H9 (cell line): ENCODE results near the gene C5orf58. TPM values are rescaled to one million over a fixed set of nuclear protein-coding genes. Genes with fewer than 3 reads are reported as not detected.

Experiments used
- DNase-seq: peaks from one replicate; pipeline ENCODE4 v3.0.0-alpha.2; 2017
- H2AFZ ChIP-seq: one replicate; pipeline ENCODE4 v1.6.1; 2013; ENCODE audit warnings: mild to moderate bottlenecking, low read length, control low read depth, moderate library complexity
- H2AK5ac ChIP-seq: 2 replicates; pipeline ENCODE4 v1.6.1; 2013; ENCODE audit warnings: low read length, control low read depth, mixed read lengths; ENCODE audit not compliant: insufficient read length
- H2BK120ac ChIP-seq: one replicate; pipeline ENCODE4 v1.6.1; 2013; ENCODE audit warnings: low read depth, mild to moderate bottlenecking, low read length, control low read depth, inconsistent platforms; ENCODE audit not compliant: poor library complexity, severe bottlenecking
- H2BK12ac ChIP-seq: 2 replicates; pipeline ENCODE4 v1.6.1; 2013; ENCODE audit warnings: low read length, control low read depth, mixed read lengths, low read depth; ENCODE audit not compliant: insufficient read length
- H2BK15ac ChIP-seq: 2 replicates; pipeline ENCODE4 v1.6.1; 2013; ENCODE audit warnings: low read depth, low read length, control low read depth
- H2BK20ac ChIP-seq: one replicate; pipeline ENCODE4 v1.6.1; 2013; ENCODE audit warnings: low read depth, mild to moderate bottlenecking, low read length, control low read depth, inconsistent platforms; ENCODE audit not compliant: poor library complexity, severe bottlenecking
- H2BK5ac ChIP-seq: 2 replicates; pipeline ENCODE4 v1.6.1; 2013; ENCODE audit warnings: low read length, control low read depth, mixed read lengths; ENCODE audit not compliant: insufficient read length
- H3K14ac ChIP-seq: 2 replicates; pipeline ENCODE4 v1.6.1; 2013; ENCODE audit warnings: low read length, control low read depth; ENCODE audit not compliant: insufficient read depth
- H3K18ac ChIP-seq: 2 replicates; pipeline ENCODE4 v1.6.1; 2013; ENCODE audit warnings: low read depth, mild to moderate bottlenecking, mixed read lengths, low read length, control low read depth; ENCODE audit not compliant: insufficient read length
- H3K23ac ChIP-seq: 2 replicates; pipeline ENCODE4 v1.6.1; 2013; ENCODE audit warnings: low read length, control low read depth, mixed read lengths, low read depth; ENCODE audit not compliant: insufficient read length
- H3K23me2 ChIP-seq: 2 replicates; pipeline ENCODE4 v1.6.1; 2013; ENCODE audit warnings: low read depth, mild to moderate bottlenecking, mixed read lengths, low read length, control low read depth; ENCODE audit not compliant: insufficient read length, poor library complexity, severe bottlenecking
- H3K27ac ChIP-seq: 2 replicates; pipeline ENCODE4 v1.5.1; 2013; ENCODE audit warnings: low read length, control low read depth, mixed read lengths, low read depth; ENCODE audit not compliant: insufficient read length
- H3K27me3 ChIP-seq: 2 replicates; pipeline ENCODE4 v1.6.1; 2013; ENCODE audit warnings: low read length, control low read depth, inconsistent platforms; ENCODE audit not compliant: insufficient read depth
- H3K4ac ChIP-seq: 2 replicates; pipeline ENCODE4 v1.6.1; 2013; ENCODE audit warnings: low read depth, mild to moderate bottlenecking, control low read depth, inconsistent platforms, low read length, moderate library complexity
- H3K4me1 ChIP-seq: 2 replicates; pipeline ENCODE4 v1.6.1; 2013; ENCODE audit warnings: low read length, control low read depth, inconsistent platforms; ENCODE audit not compliant: insufficient read depth
- H3K4me2 ChIP-seq: 2 replicates; pipeline ENCODE4 v1.6.1; 2013; ENCODE audit warnings: low read length, control low read depth, mixed read lengths; ENCODE audit not compliant: insufficient read length, insufficient read depth
- H3K56ac ChIP-seq: 2 replicates; pipeline ENCODE4 v1.6.1; 2013; ENCODE audit warnings: low read depth, mild to moderate bottlenecking, mixed read lengths, low read length, control low read depth; ENCODE audit not compliant: insufficient read length
- H3K79me1 ChIP-seq: 2 replicates; pipeline ENCODE4 v1.6.1; 2013; ENCODE audit warnings: low read depth, mild to moderate bottlenecking, moderate library complexity, low read length, control low read depth, inconsistent platforms; ENCODE audit not compliant: insufficient read depth, poor library complexity, severe bottlenecking
- H3K79me2 ChIP-seq: 2 replicates; pipeline ENCODE4 v1.6.1; 2013; ENCODE audit warnings: low read length, control low read depth, inconsistent platforms; ENCODE audit not compliant: insufficient read depth
- H3K9ac ChIP-seq: 2 replicates; pipeline ENCODE4 v1.6.1; 2013; ENCODE audit warnings: low read length, control low read depth, mixed read lengths; ENCODE audit not compliant: insufficient read length; ENCODE audit errors: extremely low read depth
- H3K9me3 ChIP-seq: one replicate; pipeline ENCODE4 v1.6.1; 2013; ENCODE audit warnings: low read depth, low read length, inconsistent platforms; ENCODE audit not compliant: control insufficient read depth
- H3T11ph ChIP-seq: one replicate; pipeline ENCODE4 v1.6.1; 2013; ENCODE audit warnings: mild to moderate bottlenecking, low read length, control low read depth, inconsistent platforms
- H4K20me1 ChIP-seq: one replicate; pipeline ENCODE4 v1.6.1; 2013; ENCODE audit not compliant: control insufficient read depth, insufficient read length, insufficient read depth
- H4K5ac ChIP-seq: 2 replicates; pipeline ENCODE4 v1.6.1; 2013; ENCODE audit warnings: low read depth, mild to moderate bottlenecking, mixed read lengths, low read length, control low read depth; ENCODE audit not compliant: insufficient read length
- H4K8ac ChIP-seq: replicated peaks from 2 replicates; pipeline ENCODE4 v1.6.1; 2013; ENCODE audit warnings: low read length, control low read depth, mixed read lengths, low read depth; ENCODE audit not compliant: insufficient read length
- H4K91ac ChIP-seq: 2 replicates; pipeline ENCODE4 v1.6.1; 2013; ENCODE audit warnings: low read depth, mild to moderate bottlenecking, moderate library complexity, mixed read lengths, low read length, control low read depth; ENCODE audit not compliant: insufficient read length
- H3K27ac Mint-ChIP-seq, 3 experiments: 2 replicates in 2 of 3; 3 replicates in 1 of 3; pipeline ENCODE4 v1.8.0; 2020 to 2021; ENCODE audit warnings: mixed read lengths in 3 of 3, mild to moderate bottlenecking in 1 of 3, moderate library complexity in 1 of 3
- H3K27me3 Mint-ChIP-seq: 2 replicates; pipeline ENCODE4 v1.8.0; 2021; ENCODE audit warnings: low read depth, mild to moderate bottlenecking, moderate library complexity, mixed read lengths
- H3K36me3 Mint-ChIP-seq, 3 experiments: 2 replicates in 2 of 3; 3 replicates in 1 of 3; pipeline ENCODE4 v1.8.0; 2020 to 2021; ENCODE audit warnings: low read depth in 3 of 3, mixed read lengths in 3 of 3; ENCODE audit not compliant: insufficient read depth in 1 of 3
- H3K4me1 Mint-ChIP-seq, 2 experiments: 2 replicates each; pipeline ENCODE4 v1.8.0; 2020; ENCODE audit warnings: mixed read lengths in 2 of 2
- H3K4me3 Mint-ChIP-seq, 2 experiments: 2 replicates in 1 of 2; 3 replicates in 1 of 2; pipeline ENCODE4 v1.8.0; 2020 to 2021; ENCODE audit warnings: mild to moderate bottlenecking in 2 of 2, mixed read lengths in 2 of 2, moderate library complexity in 1 of 2
- H3K9me3 Mint-ChIP-seq, 2 experiments: 2 replicates in 1 of 2; 3 replicates in 1 of 2; pipeline ENCODE4 v1.8.0; 2020; ENCODE audit warnings: mild to moderate bottlenecking in 2 of 2, mixed read lengths in 2 of 2, moderate library complexity in 1 of 2
- CTCF ChIP-seq: fragments of 200-600 bp; sonication (generic); conservative IDR thresholded peaks from 3 replicates; pipeline ENCODE4 v1.8.0; 2021; ENCODE audit warnings: antibody characterized with exemption, mild to moderate bottlenecking
- WGBS: extraction: QIAGEN DNeasy Blood & Tissue Kit; methylation state at CpG from one replicate; pipeline ENCODE4 v1.1.7; 2013; ENCODE audit warnings: missing lambda C conversion rate, low lambda C conversion rate, mixed read lengths; ENCODE audit not compliant: insufficient read length; ENCODE audit errors: extremely low coverage; 5-methylcytosine and 5-hydroxymethylcytosine counted together
- total RNA-seq: library from RNA; stranded (reverse); gene quantifications from 2 replicates; pipeline ENCODE4 v1.2.1, GENCODE V29; 2021

Gene C5orf58
- total RNA-seq, 1 experiment from 2014 or later = 0.90 TPM

- Histone ChIP-seq H3K23ac (no peak overlapping the region), H3K27me3 (no peaks in the 10 kb centered on the region), H3K4ac (no peak overlapping the region), H4K91ac (no peak overlapping the region), H3K27ac (no peak overlapping the region), H3K14ac (no peak overlapping the region), H3K23me2 (no peaks in the 10 kb centered on the region), H2BK20ac (no peak overlapping the region), H3K56ac (no peak overlapping the region), H3K4me2 (no peak overlapping the region), H2BK15ac (no peak overlapping the region), H3K9me3 (no peaks in the 10 kb centered on the region), H3K79me2 (no peaks in the 10 kb centered on the region), H3K4me1 (peaks cover 8% of the 10 kb centered on the region; the same call in 1 of the 2 replicates), H4K20me1 (no peaks in the 10 kb centered on the region), H3T11ph (no peak overlapping the region), H2AK5ac (no peak overlapping the region), H3K9ac (no peak overlapping the region), H2BK120ac (no peak overlapping the region), H3K18ac (no peak overlapping the region), H2AFZ (no peak overlapping the region), H4K8ac (no peak overlapping the region), H2BK12ac (no peak overlapping the region), H4K5ac (no peak overlapping the region), H2BK5ac (no peak overlapping the region), H3K79me1 (no peaks in the 10 kb centered on the region)
- no peaks in the 10 kb centered on the region for H3K9me3 Mint-ChIP-seq
- H3K4me1 Mint-ChIP-seq = peaks cover 44 to 51% of the 10 kb centered on the region in 2 experiments
- H3K27ac Mint-ChIP-seq = 0 out of 7 replicates have a peak overlapping the region, but pooled peaks of 1 of the 3 experiments have one; percentile 36
- no peak for TF ChIP-seq CTCF
- peaks cover 6% of the 10 kb centered on the region for H3K27me3 Mint-ChIP-seq
- no peaks in the 10 kb centered on the region for H3K36me3 Mint-ChIP-seq
- H3K4me3 Mint-ChIP-seq = no peak overlapping the region
- no CpG with 5 or more reads among the region's 15 CpGs for WGBS
- no peak for DNase-seq
Measured at GRCh38 chr5:170262061-170263045, 29.6 kb downstream of the C5orf58 start.
